ENCODE measurements around the gene APBA2. TPM values are rescaled to one million over a fixed set of nuclear protein-coding genes. Genes with fewer than 3 reads are reported as not detected.
A peak's percentile ranks its signal among the peaks of the same experiment; 100 is the strongest.

Gene APBA2
- polyA plus RNA-seq, 1 donor (not counting 4 experiments of a cell fraction or from before 2014, with no cell fraction given), result 5.5 TPM

DNA sequence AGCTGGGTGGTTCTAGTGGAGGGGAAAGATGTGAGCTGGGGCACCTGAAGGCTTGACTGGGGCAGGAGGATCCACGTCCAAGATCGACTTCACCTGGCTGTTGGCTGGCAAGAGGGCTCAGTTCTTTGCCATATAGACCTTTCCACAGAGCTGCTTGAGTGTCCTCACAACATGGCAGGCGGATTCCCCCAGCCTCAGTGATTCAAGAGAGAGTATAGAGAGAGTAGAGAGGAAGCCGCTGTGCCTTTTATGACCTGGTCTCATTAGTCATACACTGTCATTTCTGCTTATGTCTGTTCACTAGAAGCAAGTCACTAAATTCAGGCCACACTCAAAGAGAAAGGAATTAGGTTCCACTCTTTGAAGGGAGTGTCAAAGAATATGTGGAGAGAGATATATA lies 101.6 kb downstream of the APBA2 start:
- no peak for DNase-seq (ENCODE audit: low read depth, low spot score)
- H2AFZ ChIP-seq (ENCODE audit: control insufficient read depth, low read length), result no peak overlapping the region
- FAIRE-seq, result no peak
- no peak overlapping the region for H3K4me3 ChIP-seq (ENCODE audit: control insufficient read depth in 2 of 3, extremely low read depth in 1 of 3, insufficient read depth in 2 of 3, low read depth in 1 of 3, low read length in 3 of 3)
- no peak overlapping the region for H3K27ac ChIP-seq (ENCODE audit: control insufficient read depth, insufficient read depth, low read length)
- no peak overlapping the region for H3K9ac ChIP-seq (ENCODE audit: control insufficient read depth, extremely low read depth, insufficient read depth, low read length)
- dilution Hi-C loops (cut with MboI; ENCODE audit: extremely low pct_ligation_motif_present, low sequenced_read_pairs), result no loop called here
- H3K27me3 ChIP-seq (ENCODE audit: control insufficient read depth, extremely low read depth, insufficient read depth, low read length), result no peaks in the 10 kb centered on the region
- H3K9me1 ChIP-seq (ENCODE audit: control insufficient read depth, extremely low read depth, insufficient read depth, low read length), result no peaks in the 10 kb centered on the region
- H3K4me2 ChIP-seq (ENCODE audit: control insufficient read depth, extremely low read depth, insufficient read depth, low read depth, low read length), result no peak overlapping the region
- no peaks in the 10 kb centered on the region for H3K4me1 ChIP-seq (ENCODE audit: control insufficient read depth, extremely low read depth, insufficient read depth, low read length)
- H3K36me3 ChIP-seq (ENCODE audit: control insufficient read depth in 2 of 2, extremely low read depth in 1 of 2, insufficient read depth in 2 of 2, low read length in 2 of 2), result no peaks in the 10 kb centered on the region
- no peak for TF ChIP-seq CTCF (optimal IDR thresholded peaks at IDR 0.05 in 1 of 3, IDR thresholded peaks at IDR 0.05 in 1 of 3, conservative IDR thresholded peaks at IDR 0.05 in 1 of 3; ENCODE audit: extremely low read depth in 1 of 3, insufficient read depth in 2 of 3, low read length in 3 of 3)
- TF ChIP-seq EZH2 (IDR thresholded peaks at IDR 0.05; ENCODE audit: low read length), result no peak
- H4K20me1 ChIP-seq (ENCODE audit: control insufficient read depth, extremely low read depth, insufficient read depth, low read length), result no peaks in the 10 kb centered on the region
- H3K79me2 ChIP-seq (ENCODE audit: control insufficient read depth, insufficient read depth, low read length), result no peaks in the 10 kb centered on the region
- H3K9me3 ChIP-seq (ENCODE audit: control insufficient read depth, low read depth, low read length), result no peaks in the 10 kb centered on the region

GRCh38 chr15:28989239-28989830 lies 103.6 kb downstream of the APBA2 start:
- no peaks in the 10 kb centered on the region for H3K79me2 ChIP-seq (ENCODE audit: control insufficient read depth, insufficient read depth, low read length)
- no peak overlapping the region for H2AFZ ChIP-seq (ENCODE audit: control insufficient read depth, low read length)
- no peak for FAIRE-seq
- no peaks in the 10 kb centered on the region for H3K9me3 ChIP-seq (ENCODE audit: control insufficient read depth, low read depth, low read length)
- no peak overlapping the region for H3K9ac ChIP-seq (ENCODE audit: control insufficient read depth, extremely low read depth, insufficient read depth, low read length)
- H3K4me1 ChIP-seq (ENCODE audit: control insufficient read depth, extremely low read depth, insufficient read depth, low read length), result no peaks in the 10 kb centered on the region
- no peaks in the 10 kb centered on the region for H3K27me3 ChIP-seq (ENCODE audit: control insufficient read depth, extremely low read depth, insufficient read depth, low read length)
- no peaks in the 10 kb centered on the region for H3K36me3 ChIP-seq (ENCODE audit: control insufficient read depth in 2 of 2, extremely low read depth in 1 of 2, insufficient read depth in 2 of 2, low read length in 2 of 2)
- no peaks in the 10 kb centered on the region for H4K20me1 ChIP-seq (ENCODE audit: control insufficient read depth, extremely low read depth, insufficient read depth, low read length)
- H3K4me3 ChIP-seq (ENCODE audit: control insufficient read depth in 2 of 3, extremely low read depth in 1 of 3, insufficient read depth in 2 of 3, low read depth in 1 of 3, low read length in 3 of 3), result no peak overlapping the region
- no peaks in the 10 kb centered on the region for H3K9me1 ChIP-seq (ENCODE audit: control insufficient read depth, extremely low read depth, insufficient read depth, low read length)
- H3K4me2 ChIP-seq (ENCODE audit: control insufficient read depth, extremely low read depth, insufficient read depth, low read depth, low read length), result no peak overlapping the region
- dilution Hi-C loops (cut with MboI; ENCODE audit: extremely low pct_ligation_motif_present, low sequenced_read_pairs), result no loop called here
- no peak for DNase-seq (ENCODE audit: low read depth, low spot score)
- no peak for TF ChIP-seq EZH2 (IDR thresholded peaks at IDR 0.05; ENCODE audit: low read length)
- TF ChIP-seq CTCF (optimal IDR thresholded peaks at IDR 0.05 in 1 of 3, IDR thresholded peaks at IDR 0.05 in 1 of 3, conservative IDR thresholded peaks at IDR 0.05 in 1 of 3; ENCODE audit: extremely low read depth in 1 of 3, insufficient read depth in 2 of 3, low read length in 3 of 3), result peak in 1 of 3 experiments; percentile 19
- H3K27ac ChIP-seq (ENCODE audit: control insufficient read depth, insufficient read depth, low read length), result no peak overlapping the region
